ENCODE results near the gene CLIC1. TPM values are rescaled to one million over a fixed set of nuclear protein-coding genes. Genes with fewer than 3 reads are reported as not detected.

The CLIC1 gene
- polyA plus RNA-seq, 1 experiment: 866 TPM

- ChIA-PET POLR2A (no interaction called here), CTCF (interaction anchor here (0.9 to 2.2 kb wide), 4 partner anchors 13 to 80 kb away, joined by 3 to 8 read pairs (median 5); partner anchors contain the start of genes ABHD16A and DDAH2)
- Histone ChIP-seq H3K36me3 (ENCODE audit: control insufficient read depth, insufficient read depth, low read length) (peaks cover 46% of the 10 kb centered on the region), H3K4me3 (ENCODE audit: low read depth, low read length) (no peak overlapping the region), H3K27me3 (ENCODE audit: control insufficient read depth, insufficient read depth, low read length) (no peaks in the 10 kb centered on the region)
- no peak for DNase-seq (ENCODE audit: low read depth)
- peak; percentile 50 for TF ChIP-seq CTCF (IDR thresholded peaks at IDR 0.05; ENCODE audit: insufficient read depth, low read depth, low read length)
Measured at GRCh38 chr6:31689249-31690110, 46.9 kb downstream of the CLIC1 start.

DNA sequence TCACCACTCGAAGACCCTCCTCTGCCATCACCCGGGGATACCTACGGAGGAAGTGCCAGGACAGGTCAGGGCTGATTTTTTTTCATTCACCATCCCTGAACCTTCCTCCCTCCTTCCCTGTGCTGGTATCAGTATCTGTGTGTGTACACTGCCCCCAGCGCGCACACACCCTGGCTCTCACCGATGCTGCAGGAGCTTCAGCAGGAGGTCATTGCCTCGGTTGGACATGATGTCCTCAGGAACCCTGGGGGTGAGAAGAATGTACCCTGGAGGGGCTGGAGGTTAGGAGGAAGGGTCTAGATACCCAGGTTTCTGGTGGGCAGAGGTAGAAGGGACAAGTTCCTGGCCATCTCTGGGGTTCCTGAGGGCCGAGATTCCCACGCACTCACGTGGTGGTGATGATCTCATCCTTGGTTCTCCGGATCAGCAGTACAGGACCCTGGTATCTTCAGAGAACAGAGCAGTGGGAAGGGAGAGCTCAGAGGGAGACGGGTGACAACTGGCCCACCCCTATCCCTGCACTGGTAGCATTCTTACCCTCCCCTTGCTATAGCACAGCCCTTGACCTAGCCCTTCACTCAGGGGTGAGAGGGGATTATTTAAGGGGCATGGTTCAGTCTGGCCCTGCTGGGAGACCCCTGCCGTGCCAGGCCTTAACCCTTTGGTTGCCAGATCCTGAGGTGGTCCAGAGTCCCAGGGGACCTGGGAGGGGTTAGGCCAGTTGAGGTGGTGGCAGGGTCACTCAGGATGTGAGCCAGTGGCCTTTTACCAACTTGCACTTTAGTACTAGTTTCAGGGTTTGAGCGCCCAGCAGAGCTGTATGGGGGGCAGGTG lies 48.3 kb downstream of the CLIC1 start:
- ChIA-PET POLR2A (no interaction called here), CTCF (interaction anchor here (0.9 to 1.1 kb wide), 2 partner anchors 12 to 82 kb away, joined by 3 read pairs; no protein-coding TSS in a partner anchor)
- Histone ChIP-seq H3K36me3 (ENCODE audit: control insufficient read depth, insufficient read depth, low read length) (peaks cover 39% of the 10 kb centered on the region), H3K4me3 (ENCODE audit: low read depth, low read length) (no peak overlapping the region), H3K27me3 (ENCODE audit: control insufficient read depth, insufficient read depth, low read length) (no peaks in the 10 kb centered on the region)
- no peak for TF ChIP-seq CTCF (IDR thresholded peaks at IDR 0.05; ENCODE audit: insufficient read depth, low read depth, low read length)
- DNase-seq (ENCODE audit: low read depth): no peak

- Histone ChIP-seq H3K27me3 (ENCODE audit: control insufficient read depth, insufficient read depth, low read length) (no peaks in the 10 kb centered on the region), H3K36me3 (ENCODE audit: control insufficient read depth, insufficient read depth, low read length) (peaks cover 36% of the 10 kb centered on the region), H3K4me3 (ENCODE audit: low read depth, low read length) (no peak overlapping the region)
- no peak for TF ChIP-seq CTCF (IDR thresholded peaks at IDR 0.05; ENCODE audit: insufficient read depth, low read depth, low read length)
- no peak for DNase-seq (ENCODE audit: low read depth)
- ChIA-PET POLR2A (no interaction called here), CTCF (interaction anchor here (1.1 kb wide), 1 partner anchor 82 kb away, joined by 3 read pairs; no protein-coding TSS in a partner anchor)
Measured at GRCh38 chr6:31687321-31687720, 49.0 kb downstream of the CLIC1 start.

- no peak for TF ChIP-seq CTCF (IDR thresholded peaks at IDR 0.05; ENCODE audit: insufficient read depth, low read depth, low read length)
- Histone ChIP-seq H3K27me3 (ENCODE audit: control insufficient read depth, insufficient read depth, low read length) (no peaks in the 10 kb centered on the region), H3K36me3 (ENCODE audit: control insufficient read depth, insufficient read depth, low read length) (peaks cover 34% of the 10 kb centered on the region), H3K4me3 (ENCODE audit: low read depth, low read length) (no peak overlapping the region)
- no peak for DNase-seq (ENCODE audit: low read depth)
- POLR2A ChIA-PET: no interaction called here
- CTCF ChIA-PET: interaction anchor here (1.1 kb wide), 1 partner anchor 83 kb away, joined by 3 read pairs; no protein-coding TSS in a partner anchor
Measured at GRCh38 chr6:31686483-31686882, 49.8 kb downstream of the CLIC1 start.

DNA sequence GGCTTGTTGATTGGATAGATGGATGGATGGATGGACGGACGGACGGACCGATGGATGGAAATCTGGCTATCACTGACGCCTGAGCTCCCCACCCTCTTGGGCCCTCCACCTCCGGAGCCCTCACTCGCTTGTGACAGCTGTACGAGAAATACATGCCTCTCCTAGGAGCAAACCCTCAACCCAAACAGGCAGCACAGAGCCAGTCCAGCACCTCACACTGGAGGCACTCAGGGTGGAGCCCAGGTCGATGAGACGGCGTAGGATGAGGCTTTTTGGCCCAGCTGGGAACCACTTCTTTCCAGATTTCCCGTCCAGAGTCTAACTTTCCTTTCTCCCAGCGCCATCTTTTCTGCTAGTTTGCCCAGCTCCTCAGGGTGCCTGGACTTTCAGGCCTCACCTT lies 52.7 kb downstream of the CLIC1 start:
- TF ChIP-seq CTCF (IDR thresholded peaks at IDR 0.05; ENCODE audit: insufficient read depth, low read depth, low read length): no peak
- CTCF ChIA-PET: interaction anchor here (0.7 to 3.1 kb wide), 2 partner anchors 54 to 146 kb away, joined by 3 to 11 read pairs; no protein-coding TSS in a partner anchor
- Histone ChIP-seq H3K4me3 (ENCODE audit: low read depth, low read length) (no peak overlapping the region), H3K27me3 (ENCODE audit: control insufficient read depth, insufficient read depth, low read length) (no peaks in the 10 kb centered on the region), H3K36me3 (ENCODE audit: control insufficient read depth, insufficient read depth, low read length) (peaks cover 18% of the 10 kb centered on the region)
- POLR2A ChIA-PET: no interaction called here
- DNase-seq (ENCODE audit: low read depth): no peak
